Thoracic aorta (tissue), 2 donors: ENCODE results near the gene KRT6B. TPM values are rescaled to one million over a fixed set of nuclear protein-coding genes. Genes with fewer than 3 reads are reported as not detected.

Source experiments
- ATAC-seq: fragments of 150-250 bp; one replicate; pipeline ENCODE4 v1.8.0; 2017; ENCODE audit warnings: low read depth; ENCODE audit not compliant: insufficient number of reproducible peaks, low FRiP score
- DNase-seq: peaks from one replicate; pipeline ENCODE4 v3.0.0-alpha.2; 2020; ENCODE audit warnings: low spot score
- H3K27ac ChIP-seq, 2 donors: fragments of 200-600 bp; sonication (generic); 1 replicate in 1 of 2; 2 replicates in 1 of 2; pipeline ENCODE4 v1.5.1; 2016; ENCODE audit warnings: mild to moderate bottlenecking in 2 of 2, moderate library complexity in 2 of 2
- H3K27me3 ChIP-seq: fragments of 200-600 bp; sonication (generic); replicated peaks from 2 replicates; pipeline ENCODE4 v1.6.0; 2016; ENCODE audit warnings: mild to moderate bottlenecking; ENCODE audit not compliant: insufficient read depth
- H3K36me3 ChIP-seq: fragments of 200-600 bp; sonication (generic); one replicate; pipeline ENCODE4 v1.5.1; 2016
- H3K4me1 ChIP-seq, 2 donors: fragments of 200-600 bp; sonication (generic); 1 replicate in 1 of 2; 2 replicates in 1 of 2; pipeline versions ENCODE4 v1.5.1 to v1.6.0; 2016; ENCODE audit warnings: low read depth in 2 of 2, mild to moderate bottlenecking in 1 of 2; ENCODE audit not compliant: control insufficient read depth in 1 of 2
- H3K4me3 ChIP-seq: fragments of 200-600 bp; sonication (generic); 2 replicates; pipeline ENCODE4 v1.5.1; 2016; ENCODE audit warnings: mild to moderate bottlenecking
- H3K9me3 ChIP-seq: fragments of 200-600 bp; sonication (generic); 2 replicates; pipeline ENCODE4 v1.5.1; 2016
- total RNA-seq, 2 donors: library from RNA; depleted of rRNA; stranded (reverse); fragments of >200 nt; gene quantifications; one replicate each; pipeline versions ENCODE4 v1.1.0 to v1.2.3, GENCODE V29; 2016
- TF ChIP-seq, protein P1 (sequence below): fragments of 200-600 bp; sonication (generic); IDR thresholded peaks from one replicate; pipeline ENCODE4 v1.5.1; 2019; ENCODE audit warnings: antibody characterized with exemption

The KRT6B gene
- total RNA-seq, 2 donors from 2014 or later = 0.41 TPM; not detected in 1

DNA sequence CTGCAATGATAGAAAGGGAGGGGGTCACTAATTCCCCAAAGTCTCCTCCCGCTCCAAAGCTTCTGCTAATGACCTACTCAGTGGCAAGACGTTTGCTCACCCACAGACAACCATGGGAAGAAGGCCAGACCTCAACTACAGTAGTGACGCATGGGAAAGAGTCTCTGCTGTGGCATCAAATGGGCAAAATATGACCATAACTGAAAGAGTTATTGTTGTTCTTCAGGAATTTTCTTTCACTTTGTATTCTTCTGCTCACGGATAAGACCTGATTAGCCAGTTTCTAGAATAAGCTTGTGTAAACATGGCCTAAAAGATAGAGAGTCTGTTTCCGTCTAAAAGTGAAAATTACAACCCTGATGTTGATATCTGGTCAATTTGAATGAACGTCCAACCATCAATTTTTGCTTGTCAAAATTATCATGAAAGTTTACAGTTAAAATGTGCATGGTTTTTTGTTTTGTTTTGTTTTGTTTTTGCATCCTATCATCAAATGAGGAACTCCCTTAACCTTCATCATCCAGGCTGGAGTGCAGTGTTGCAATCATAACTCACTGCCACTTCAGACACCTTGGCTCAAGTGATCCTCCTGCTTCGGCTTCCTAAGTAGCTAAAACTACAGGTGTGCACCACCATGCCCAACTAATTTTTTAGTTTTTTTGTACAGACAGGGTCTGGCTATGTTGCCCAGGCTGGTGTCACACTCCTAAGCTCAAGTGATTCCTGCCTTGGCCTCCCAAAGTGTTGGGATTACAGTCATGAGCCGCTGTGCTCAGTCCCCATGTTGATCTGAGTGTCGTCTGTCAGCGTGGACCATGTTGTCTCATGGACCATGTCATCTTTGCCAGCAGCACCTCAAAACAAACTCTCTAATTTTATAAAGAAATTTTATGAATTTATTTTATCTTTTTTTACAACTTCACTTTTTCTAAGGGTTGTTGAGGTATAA, 7.0 kb downstream of the KRT6B start:
- Histone ChIP-seq H3K27me3 (no peaks in the 10 kb centered on the region), H3K9me3 (no peaks in the 10 kb centered on the region), H3K36me3 (no peaks in the 10 kb centered on the region), H3K4me1 (no peaks in the 10 kb centered on the region), H3K27ac (no peak overlapping the region), H3K4me3 (no peak overlapping the region)
- ATAC-seq (no peak), DNase-seq (no peak)
- TF ChIP-seq, protein P1, sequence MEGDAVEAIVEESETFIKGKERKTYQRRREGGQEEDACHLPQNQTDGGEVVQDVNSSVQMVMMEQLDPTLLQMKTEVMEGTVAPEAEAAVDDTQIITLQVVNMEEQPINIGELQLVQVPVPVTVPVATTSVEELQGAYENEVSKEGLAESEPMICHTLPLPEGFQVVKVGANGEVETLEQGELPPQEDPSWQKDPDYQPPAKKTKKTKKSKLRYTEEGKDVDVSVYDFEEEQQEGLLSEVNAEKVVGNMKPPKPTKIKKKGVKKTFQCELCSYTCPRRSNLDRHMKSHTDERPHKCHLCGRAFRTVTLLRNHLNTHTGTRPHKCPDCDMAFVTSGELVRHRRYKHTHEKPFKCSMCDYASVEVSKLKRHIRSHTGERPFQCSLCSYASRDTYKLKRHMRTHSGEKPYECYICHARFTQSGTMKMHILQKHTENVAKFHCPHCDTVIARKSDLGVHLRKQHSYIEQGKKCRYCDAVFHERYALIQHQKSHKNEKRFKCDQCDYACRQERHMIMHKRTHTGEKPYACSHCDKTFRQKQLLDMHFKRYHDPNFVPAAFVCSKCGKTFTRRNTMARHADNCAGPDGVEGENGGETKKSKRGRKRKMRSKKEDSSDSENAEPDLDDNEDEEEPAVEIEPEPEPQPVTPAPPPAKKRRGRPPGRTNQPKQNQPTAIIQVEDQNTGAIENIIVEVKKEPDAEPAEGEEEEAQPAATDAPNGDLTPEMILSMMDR = no peak

DNA sequence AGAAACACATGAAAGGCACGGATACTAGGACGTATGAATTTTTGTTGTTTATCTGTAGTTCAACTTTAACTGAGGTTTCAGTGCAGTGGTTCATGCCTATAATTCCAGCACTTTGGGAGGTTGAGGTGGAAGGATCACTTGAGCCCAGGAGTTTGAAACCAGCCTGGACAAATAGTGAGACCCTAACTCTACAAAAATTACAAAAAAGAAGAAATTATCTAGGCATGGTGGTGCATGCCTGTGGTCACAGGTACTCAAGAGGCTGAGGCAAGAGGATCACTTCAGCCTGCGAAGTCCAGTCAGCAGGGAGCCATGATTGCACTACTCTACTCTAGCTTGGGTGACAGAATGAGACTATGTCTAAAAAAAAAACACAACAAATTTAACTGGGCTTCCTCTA, 8.0 kb downstream of the KRT6B start:
- H3K27me3 ChIP-seq = no peaks in the 10 kb centered on the region
- no peaks in the 10 kb centered on the region for H3K9me3 ChIP-seq
- no peaks in the 10 kb centered on the region for H3K4me1 ChIP-seq
- ATAC-seq (no peak), DNase-seq (no peak)
- TF ChIP-seq, protein P1 = no peak
- H3K27ac ChIP-seq = no peak overlapping the region
- no peak overlapping the region for H3K4me3 ChIP-seq
- no peaks in the 10 kb centered on the region for H3K36me3 ChIP-seq

DNA sequence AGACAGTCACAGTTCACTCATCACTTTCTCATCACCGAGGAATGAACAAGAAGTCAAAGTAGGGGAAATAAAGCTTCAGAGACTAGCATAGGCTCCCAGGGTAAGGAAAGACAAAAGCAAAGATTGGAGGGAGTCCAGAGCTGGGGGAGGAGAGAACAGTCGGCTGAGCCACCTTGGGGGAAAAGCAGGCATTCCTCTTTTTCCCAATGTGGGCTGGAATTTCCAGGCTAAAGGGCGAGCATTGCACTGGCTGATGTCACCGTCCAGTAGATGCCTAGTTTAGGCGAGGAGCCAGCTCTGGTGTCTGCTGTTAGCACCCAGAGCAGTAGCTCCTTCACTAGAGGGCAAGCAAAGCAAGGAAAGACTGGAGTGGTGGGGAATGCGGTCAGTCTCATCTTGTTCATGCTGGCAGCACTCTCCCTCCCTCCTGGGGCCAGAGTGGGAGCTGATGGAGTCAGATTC, 9.3 kb downstream of the KRT6B start:
- no peaks in the 10 kb centered on the region for H3K36me3 ChIP-seq
- no peak for DNase-seq
- H3K27ac ChIP-seq = no peak overlapping the region
- TF ChIP-seq, protein P1 = no peak
- no peak overlapping the region for H3K4me3 ChIP-seq
- H3K9me3 ChIP-seq = no peaks in the 10 kb centered on the region
- H3K4me1 ChIP-seq = no peaks in the 10 kb centered on the region
- no peaks in the 10 kb centered on the region for H3K27me3 ChIP-seq
- no peak for ATAC-seq

DNA sequence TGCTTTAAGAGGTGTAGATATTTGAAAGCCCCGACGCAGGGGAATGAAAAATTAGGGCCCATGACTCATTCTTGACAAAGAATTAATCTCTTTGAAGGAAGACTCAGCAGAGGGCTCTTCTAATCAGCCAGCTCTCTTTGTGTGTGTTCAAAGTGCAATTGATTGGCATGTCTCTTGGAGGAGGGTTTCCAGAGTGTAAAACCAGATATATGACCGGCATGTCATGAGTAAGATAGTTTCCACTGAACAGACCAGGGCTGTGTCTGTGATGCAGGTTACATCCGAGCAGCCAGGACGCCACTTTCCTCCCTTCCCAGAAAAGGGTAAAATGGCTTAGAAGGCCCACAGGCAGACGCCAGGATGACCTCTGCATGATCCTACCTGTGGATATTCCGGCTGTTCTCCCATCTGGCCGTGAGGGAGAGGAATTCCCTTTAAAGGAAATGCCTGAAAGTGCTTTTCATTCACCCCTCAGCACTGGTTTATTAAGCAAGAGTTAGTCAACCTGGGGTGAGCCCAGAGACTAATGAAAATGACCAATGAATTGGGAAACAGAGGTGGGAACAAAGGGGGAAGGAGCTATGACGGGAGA, 10.5 kb downstream of the KRT6B start:
- Histone ChIP-seq H3K4me3 (no peak overlapping the region), H3K9me3 (no peaks in the 10 kb centered on the region), H3K4me1 (no peaks in the 10 kb centered on the region), H3K27ac (no peak overlapping the region), H3K36me3 (no peaks in the 10 kb centered on the region), H3K27me3 (no peaks in the 10 kb centered on the region)
- ATAC-seq (no peak), DNase-seq (no peak)
- TF ChIP-seq, protein P1 = no peak

DNA sequence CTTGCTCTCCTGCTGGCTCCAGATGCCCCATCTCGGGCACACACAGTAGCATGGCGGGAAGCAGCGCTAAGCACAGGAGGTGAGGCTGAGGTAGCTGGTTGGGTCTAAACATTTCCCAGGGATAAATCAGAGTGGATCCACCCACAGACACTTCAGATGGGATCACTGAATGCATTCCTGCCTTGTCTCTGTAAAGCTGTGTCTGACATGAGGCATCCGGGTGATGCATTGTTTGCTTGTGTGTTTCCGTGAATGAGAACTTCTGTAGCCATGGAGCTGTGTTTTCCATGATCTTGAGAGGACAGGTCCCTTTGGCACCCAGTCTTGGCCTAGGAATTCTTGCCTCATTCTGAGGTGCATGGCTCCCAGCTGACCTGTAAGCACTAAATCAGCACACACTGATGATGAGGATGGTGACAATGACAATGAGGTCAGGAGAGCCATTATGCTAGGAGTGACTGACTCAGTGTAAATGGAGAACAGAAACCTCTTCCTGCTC, 11.1 kb downstream of the KRT6B start:
- Histone ChIP-seq H3K9me3 (no peaks in the 10 kb centered on the region), H3K36me3 (no peaks in the 10 kb centered on the region), H3K4me1 (no peaks in the 10 kb centered on the region), H3K27ac (no peak overlapping the region), H3K27me3 (no peaks in the 10 kb centered on the region), H3K4me3 (no peak overlapping the region)
- TF ChIP-seq, protein P1 = no peak
- ATAC-seq (no peak), DNase-seq (no peak)
